HEK293T (cell line): ENCODE measurements around the gene PSPN.
"Not testable (repeated sequence)": the region's sequence is repeated elsewhere in the genome, so short reads cannot be mapped to it uniquely, and the experiment has no call there.

Experiments used
- CTCF ChIA-PET: fragments of 350-600 bp; formaldehyde crosslinking; extraction: SDS; loops from one replicate; lab custom pipeline; 2021; ENCODE audit warnings: antibody characterized with exemption, inconsistent platforms; lab: Yijun Ruan, JAX
- POLR2A ChIA-PET: fragments of 350-600 bp; formaldehyde crosslinking; extraction: SDS; loops from one replicate; lab custom pipeline; 2020; ENCODE audit warnings: antibody characterized with exemption, inconsistent platforms; lab: Yijun Ruan, JAX
- DNase-seq: peaks from one replicate; pipeline ENCODE4 v3.0.0; 2012; ENCODE audit warnings: mixed read lengths; ENCODE audit errors: extremely low spot score
- ARNT ChIP-seq: fragments of 450-650 bp; IDR thresholded peaks from 2 replicates; pipeline ENCODE4 v1.6.1; 2017; ENCODE audit warnings: mild to moderate bottlenecking
- BHLHE40 ChIP-seq: fragments of 450-650 bp; IDR thresholded peaks from 2 replicates; pipeline ENCODE4 v1.6.1; 2016; ENCODE audit warnings: mild to moderate bottlenecking, moderate library complexity, borderline replicate concordance
- CTBP1 ChIP-seq: fragments of 450-650 bp; IDR thresholded peaks from 2 replicates; pipeline ENCODE4 v1.6.1; 2016; ENCODE audit warnings: borderline replicate concordance
- ELF4 ChIP-seq: fragments of 450-650 bp; IDR thresholded peaks from 2 replicates; pipeline ENCODE4 v1.6.1; 2017; ENCODE audit warnings: antibody characterized with exemption
- FOXA1 ChIP-seq: fragments of 450-650 bp; IDR thresholded peaks from 2 replicates; pipeline ENCODE4 v1.6.1; 2016; ENCODE audit warnings: mild to moderate bottlenecking
- FOXK2 ChIP-seq: fragments of 450-650 bp; IDR thresholded peaks from 2 replicates; pipeline ENCODE4 v1.6.1; 2016; ENCODE audit warnings: mild to moderate bottlenecking
- FOXM1 ChIP-seq: fragments of 450-650 bp; IDR thresholded peaks from 2 replicates; pipeline ENCODE4 v1.6.1; 2017; ENCODE audit warnings: mild to moderate bottlenecking, borderline replicate concordance
- HDGF ChIP-seq: fragments of 450-650 bp; IDR thresholded peaks from 2 replicates; pipeline ENCODE4 v1.6.1; 2017; ENCODE audit warnings: antibody characterized with exemption, borderline replicate concordance
- L3MBTL2 ChIP-seq: fragments of 450-650 bp; conservative IDR thresholded peaks from 2 replicates; pipeline ENCODE4 v1.6.1; 2016; ENCODE audit warnings: mild to moderate bottlenecking
- LEF1 ChIP-seq: fragments of 450-650 bp; IDR thresholded peaks from 2 replicates; pipeline ENCODE4 v1.6.1; 2017; ENCODE audit warnings: mild to moderate bottlenecking, borderline replicate concordance
- NFRKB ChIP-seq: fragments of 450-650 bp; IDR thresholded peaks from 2 replicates; pipeline ENCODE4 v1.6.1; 2016; ENCODE audit warnings: mild to moderate bottlenecking, moderate library complexity
- SP1 ChIP-seq: fragments of 450-650 bp; IDR thresholded peaks from 2 replicates; pipeline ENCODE4 v1.6.1; 2017
- SUZ12 ChIP-seq: fragments of 450-650 bp; IDR thresholded peaks from 2 replicates; pipeline ENCODE4 v1.6.1; 2016; ENCODE audit warnings: mild to moderate bottlenecking
- TARDBP ChIP-seq: fragments of 450-650 bp; IDR thresholded peaks from 2 replicates; pipeline ENCODE4 v1.6.1; 2016
- ZNF384 ChIP-seq: fragments of 450-650 bp; IDR thresholded peaks from 2 replicates; pipeline ENCODE4 v1.6.1; 2016
- TF ChIP-seq, protein P1 (sequence below): fragments of 450-650 bp; IDR thresholded peaks from 2 replicates; pipeline ENCODE4 v1.6.1; 2016

The PSPN gene

GRCh38 chr19:6357174-6357573 lies 18.6 kb downstream of the PSPN start:
- ChIA-PET POLR2A (interaction anchor here (2.9 kb wide), 1 partner anchor 15 kb away, joined by 11 read pairs; the partner anchor contains the start of gene ALKBH7), CTCF (no interaction called here)
- DNase-seq: no peak
- TF ChIP-seq FOXK2 (no peak), HDGF (no peak), ZNF384 (no peak), LEF1 (no peak), NFRKB (no peak), CTBP1 (no peak), TARDBP (no peak), SUZ12 (no peak), BHLHE40 (no peak), FOXM1 (no peak), ELF4 (no peak), FOXA1 (no peak), SP1 (no peak), ARNT (no peak), L3MBTL2 (no peak)
- TF ChIP-seq, protein P1, sequence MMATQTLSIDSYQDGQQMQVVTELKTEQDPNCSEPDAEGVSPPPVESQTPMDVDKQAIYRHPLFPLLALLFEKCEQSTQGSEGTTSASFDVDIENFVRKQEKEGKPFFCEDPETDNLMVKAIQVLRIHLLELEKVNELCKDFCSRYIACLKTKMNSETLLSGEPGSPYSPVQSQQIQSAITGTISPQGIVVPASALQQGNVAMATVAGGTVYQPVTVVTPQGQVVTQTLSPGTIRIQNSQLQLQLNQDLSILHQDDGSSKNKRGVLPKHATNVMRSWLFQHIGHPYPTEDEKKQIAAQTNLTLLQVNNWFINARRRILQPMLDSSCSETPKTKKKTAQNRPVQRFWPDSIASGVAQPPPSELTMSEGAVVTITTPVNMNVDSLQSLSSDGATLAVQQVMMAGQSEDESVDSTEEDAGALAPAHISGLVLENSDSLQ: no peak

DNA sequence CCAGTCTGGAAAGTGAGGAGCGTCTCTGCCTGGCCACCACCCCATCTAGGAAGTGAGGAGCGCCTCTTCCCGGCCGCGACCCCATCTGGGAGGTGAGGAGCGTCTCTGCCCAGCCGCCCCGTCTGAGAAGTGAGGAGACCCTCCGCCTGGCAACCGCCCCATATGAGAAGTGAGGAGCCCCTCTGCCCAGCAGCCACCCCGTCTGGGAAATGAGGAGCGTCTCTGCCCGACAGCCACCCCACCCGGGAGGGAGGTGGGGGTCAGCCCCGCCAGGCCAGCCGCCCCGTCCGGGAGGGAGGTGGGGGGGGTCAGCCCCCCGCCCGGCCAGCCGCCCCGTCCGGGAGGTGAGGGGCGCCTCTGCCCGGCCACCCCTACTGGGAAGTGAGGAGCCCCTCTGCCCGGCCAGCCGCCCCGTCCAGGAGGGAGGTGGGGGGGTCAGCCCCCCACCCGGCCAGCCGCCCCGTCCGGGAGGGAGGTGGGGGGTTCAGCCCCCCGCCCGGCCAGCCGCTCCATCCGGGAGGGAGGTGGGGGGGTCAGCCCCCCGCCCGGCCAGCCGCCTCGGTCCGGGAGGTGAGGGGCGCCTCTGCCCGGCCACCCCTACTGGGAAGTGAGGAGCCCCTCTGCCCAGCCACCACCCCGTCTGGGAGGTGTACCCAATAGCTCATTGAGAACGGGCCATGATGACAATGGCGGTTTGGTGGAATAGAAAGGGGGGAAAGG lies 20.3 kb downstream of the PSPN start:
- DNase-seq, CTCF ChIA-PET, POLR2A ChIA-PET: not testable (repeated sequence)

GRCh38 chr19:6354098-6354674 lies 21.5 kb downstream of the PSPN start:
- POLR2A ChIA-PET: no interaction called here
- DNase-seq: no peak

DNA sequence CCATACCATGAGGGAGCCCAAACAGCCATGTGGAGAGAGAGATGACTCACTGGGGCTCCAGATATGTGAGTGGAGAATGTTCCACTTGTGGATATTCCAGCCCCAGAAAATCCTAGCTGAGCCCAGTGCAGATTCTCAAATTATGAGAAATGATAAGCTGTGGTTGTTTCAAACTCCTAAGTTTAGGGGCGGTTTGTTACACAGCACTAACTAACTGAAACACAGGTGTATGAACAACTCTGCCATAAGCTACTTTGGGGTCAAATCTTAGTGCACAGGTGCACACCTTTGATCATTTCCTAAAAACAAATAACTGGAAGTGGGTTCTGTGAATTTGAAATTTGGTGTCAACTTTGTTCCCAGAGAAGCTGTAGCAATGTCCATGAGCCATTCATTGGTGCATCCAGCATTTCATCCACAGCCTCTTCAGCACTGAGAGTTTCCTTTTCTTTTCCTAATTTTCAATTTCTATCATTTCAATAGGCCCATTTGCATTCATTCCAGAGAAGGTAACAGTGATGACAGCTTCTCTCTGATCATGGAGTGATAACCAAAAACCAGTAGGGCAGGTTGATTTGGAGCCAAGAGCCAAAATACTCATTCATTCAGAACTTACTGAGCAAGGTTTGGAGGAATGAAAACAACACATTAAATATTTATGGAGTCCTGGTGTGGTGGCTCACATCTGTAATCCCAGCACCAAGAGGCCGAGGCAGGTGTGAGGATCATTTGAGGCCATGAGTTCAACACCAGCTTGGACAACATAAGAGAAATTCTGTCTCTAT lies 23.2 kb downstream of the PSPN start:
- no peak for DNase-seq
- POLR2A ChIA-PET: interaction anchor here (0.6 kb wide), 1 partner anchor 20 kb away, joined by 3 read pairs; the partner anchor contains the start of gene ALKBH7
- CTCF ChIA-PET: interaction anchor here (0.6 kb wide), 1 partner anchor 347 kb away, joined by 3 read pairs; no protein-coding TSS in a partner anchor
- no peak for TF ChIP-seq FOXM1
- TF ChIP-seq FOXK2: no peak
- TF ChIP-seq TARDBP: no peak
- TF ChIP-seq HDGF: no peak
- no peak for TF ChIP-seq L3MBTL2
- no peak for TF ChIP-seq SP1
- no peak for TF ChIP-seq BHLHE40
- no peak for TF ChIP-seq FOXA1
- TF ChIP-seq ELF4: no peak
- TF ChIP-seq LEF1: no peak
- TF ChIP-seq NFRKB: no peak
- TF ChIP-seq SUZ12: no peak
- no peak for TF ChIP-seq CTBP1
- no peak for TF ChIP-seq ARNT
- no peak for TF ChIP-seq ZNF384
- TF ChIP-seq, protein P1: no peak

More at GRCh38 chr19:6354098-6354674, 21.5 kb downstream of the PSPN start:
- CTCF ChIA-PET: no interaction called here
- TF ChIP-seq FOXK2: no peak
- TF ChIP-seq ZNF384: no peak
- TF ChIP-seq LEF1: no peak
- TF ChIP-seq SP1: no peak
- no peak for TF ChIP-seq ARNT
- TF ChIP-seq, protein P1: no peak
- no peak for TF ChIP-seq ELF4
- TF ChIP-seq NFRKB: no peak
- TF ChIP-seq L3MBTL2: no peak
- no peak for TF ChIP-seq CTBP1
- TF ChIP-seq FOXM1: no peak
- no peak for TF ChIP-seq TARDBP
- no peak for TF ChIP-seq SUZ12
- no peak for TF ChIP-seq FOXA1
- TF ChIP-seq HDGF: no peak
- TF ChIP-seq BHLHE40: no peak

GRCh38 chr19:6350688-6351087 lies 25.0 kb downstream of the PSPN start:
- ChIA-PET CTCF (interaction anchor here (0.6 kb wide), 1 partner anchor 225 kb away, joined by 3 read pairs; no protein-coding TSS in a partner anchor), POLR2A (no interaction called here)
- no peak for DNase-seq
- TF ChIP-seq BHLHE40 (no peak), FOXK2 (no peak), SUZ12 (no peak), SP1 (no peak), FOXM1 (no peak), NFRKB (no peak), ARNT (no peak), ELF4 (no peak), LEF1 (no peak), CTBP1 (no peak), L3MBTL2 (no peak), TARDBP (no peak), ZNF384 (no peak), HDGF (no peak), FOXA1 (no peak)
- TF ChIP-seq, protein P1: no peak

DNA sequence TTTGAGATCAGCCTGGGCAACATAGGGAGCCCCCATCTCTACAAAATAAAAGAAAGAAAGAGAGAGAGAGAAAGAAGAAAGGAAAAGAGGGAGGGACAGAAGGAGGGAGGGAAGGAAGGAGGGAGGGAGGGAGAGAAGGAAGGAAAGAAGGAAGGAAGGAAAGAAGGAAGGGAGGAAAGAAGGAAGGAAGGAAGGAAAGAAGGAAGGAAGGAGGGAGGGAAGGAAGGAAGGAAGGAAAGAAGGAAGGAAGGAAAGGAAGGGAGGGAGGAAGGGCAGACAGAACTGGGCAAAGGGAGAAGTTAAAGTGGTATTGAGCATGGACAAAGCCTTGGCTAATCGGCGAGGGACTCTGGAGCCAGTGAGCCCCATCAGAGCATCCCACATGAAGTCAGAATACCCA lies 26.5 kb downstream of the PSPN start:
- DNase-seq, POLR2A ChIA-PET, CTCF ChIA-PET: not testable (repeated sequence)
